Stimulated activated CD4-positive, alpha-beta T cell treated with anti-CD3 and anti-CD28 coated beads, Interleukin-4, amount 100 ng/mL, for 1 hour (primary cell): Measurements from ENCODE around the gene TUBB8B.
"Not testable (repeated sequence)": the region's sequence is repeated elsewhere in the genome, so short reads cannot be mapped to it uniquely, and the experiment has no call there.

Experiments used
- DNase-seq: peaks from one replicate; pipeline ENCODE4 v3.0.0-alpha.2; 2020

TUBB8B gene

GRCh38 chr18:11383-12274 lies 37.8 kb downstream of the TUBB8B start:
- DNase-seq: not testable (repeated sequence)

GRCh38 chr18:10624-11184 lies 38.7 kb downstream of the TUBB8B start:
- not testable (repeated sequence) for DNase-seq

- DNase-seq: not testable (repeated sequence)
These were observed 39.5 kb downstream of the TUBB8B start for GRCh38 chr18:9937-10336.
